Choroid plexus epithelial cell (primary cell): ENCODE results near the gene P3H1.
"Not testable (repeated sequence)": the region's sequence is repeated elsewhere in the genome, so short reads cannot be mapped to it uniquely, and the experiment has no call there.

ENCODE experiments used
- DNase-seq: peaks from one replicate; pipeline ENCODE4 v3.0.0-alpha.2; 2010; ENCODE audit warnings: low read depth
- H3K4me3 ChIP-seq: 2 replicates; pipeline ENCODE4 v1.5.1; 2011; ENCODE audit warnings: low read depth, mild to moderate bottlenecking, control low read depth, low read length, moderate library complexity
- CTCF ChIP-seq: conservative IDR thresholded peaks from 2 replicates; pipeline ENCODE4 v1.5.1; 2011; ENCODE audit warnings: low read depth, mild to moderate bottlenecking, control low read depth, inconsistent platforms, low read length, moderate library complexity

Gene P3H1, protein sequence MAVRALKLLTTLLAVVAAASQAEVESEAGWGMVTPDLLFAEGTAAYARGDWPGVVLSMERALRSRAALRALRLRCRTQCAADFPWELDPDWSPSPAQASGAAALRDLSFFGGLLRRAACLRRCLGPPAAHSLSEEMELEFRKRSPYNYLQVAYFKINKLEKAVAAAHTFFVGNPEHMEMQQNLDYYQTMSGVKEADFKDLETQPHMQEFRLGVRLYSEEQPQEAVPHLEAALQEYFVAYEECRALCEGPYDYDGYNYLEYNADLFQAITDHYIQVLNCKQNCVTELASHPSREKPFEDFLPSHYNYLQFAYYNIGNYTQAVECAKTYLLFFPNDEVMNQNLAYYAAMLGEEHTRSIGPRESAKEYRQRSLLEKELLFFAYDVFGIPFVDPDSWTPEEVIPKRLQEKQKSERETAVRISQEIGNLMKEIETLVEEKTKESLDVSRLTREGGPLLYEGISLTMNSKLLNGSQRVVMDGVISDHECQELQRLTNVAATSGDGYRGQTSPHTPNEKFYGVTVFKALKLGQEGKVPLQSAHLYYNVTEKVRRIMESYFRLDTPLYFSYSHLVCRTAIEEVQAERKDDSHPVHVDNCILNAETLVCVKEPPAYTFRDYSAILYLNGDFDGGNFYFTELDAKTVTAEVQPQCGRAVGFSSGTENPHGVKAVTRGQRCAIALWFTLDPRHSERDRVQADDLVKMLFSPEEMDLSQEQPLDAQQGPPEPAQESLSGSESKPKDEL

GRCh38 chr1:42766741-42767509, at the start of gene P3H1, which contains the start of gene C1orf50:
TSS of gene P3H1 (minus strand) at chr1:42767028. CDS start at chr1:42766971, 57 bp downstream.
TSS of gene C1orf50 (plus strand) at chr1:42767249. CDS start at chr1:42767312, 63 bp downstream.
- peak; percentile 99 for DNase-seq
- no peak for TF ChIP-seq CTCF
- H3K4me3 ChIP-seq, result peak within 1 kb of the TSS; percentile 100

- no peak for TF ChIP-seq CTCF
- peak; percentile 28 for DNase-seq
- H3K4me3 ChIP-seq, result peak overlapping the region; percentile 93
Observed at GRCh38 chr1:42815941-42816584, 49.2 kb upstream of the P3H1 start.

DNA sequence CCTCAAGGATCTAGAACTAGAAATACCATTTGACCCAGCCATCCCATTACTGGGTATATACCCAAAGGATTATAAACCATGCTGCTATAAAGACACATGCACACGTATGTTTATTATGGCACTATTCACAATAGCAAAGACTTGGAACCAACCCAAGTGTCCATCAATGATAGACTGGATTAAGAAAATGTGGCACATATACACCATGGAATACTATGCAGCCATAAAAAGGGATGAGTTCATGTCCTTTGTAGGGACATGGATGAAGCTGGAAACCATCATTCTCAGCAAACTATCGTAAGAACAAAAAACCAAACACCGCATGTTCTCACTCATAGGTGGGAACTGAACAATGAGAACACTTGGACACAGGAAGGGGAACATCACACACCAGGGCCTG, 48.0 kb upstream of the P3H1 start:
- not testable (repeated sequence) for DNase-seq, H3K4me3 ChIP-seq

- DNase-seq, result no peak
- no peak for TF ChIP-seq CTCF
- H3K4me3 ChIP-seq, result no peak overlapping the region
Observed at GRCh38 chr1:42807056-42807668, 40.3 kb upstream of the P3H1 start.

DNA sequence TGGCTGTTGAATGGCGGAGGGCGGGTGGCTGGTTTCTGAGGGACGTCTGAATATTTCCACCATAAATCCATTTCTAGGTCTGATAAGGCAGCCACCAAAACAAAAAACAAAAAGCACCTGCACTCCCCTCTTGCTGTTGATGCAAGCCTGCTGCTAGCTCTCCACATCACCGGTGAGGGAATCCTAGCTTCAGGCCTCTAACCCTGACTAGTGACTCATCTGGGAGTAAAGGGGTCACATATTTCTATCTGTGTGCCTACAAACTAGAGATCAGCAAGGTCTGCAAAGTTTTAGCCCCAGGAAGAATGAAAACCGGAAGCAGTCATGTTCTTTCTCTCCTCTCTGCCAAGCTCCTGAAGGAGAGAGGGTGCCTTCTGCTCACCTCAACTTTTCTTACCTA, 39.8 kb upstream of the P3H1 start:
- TF ChIP-seq CTCF, result no peak
- no peak for DNase-seq

DNA sequence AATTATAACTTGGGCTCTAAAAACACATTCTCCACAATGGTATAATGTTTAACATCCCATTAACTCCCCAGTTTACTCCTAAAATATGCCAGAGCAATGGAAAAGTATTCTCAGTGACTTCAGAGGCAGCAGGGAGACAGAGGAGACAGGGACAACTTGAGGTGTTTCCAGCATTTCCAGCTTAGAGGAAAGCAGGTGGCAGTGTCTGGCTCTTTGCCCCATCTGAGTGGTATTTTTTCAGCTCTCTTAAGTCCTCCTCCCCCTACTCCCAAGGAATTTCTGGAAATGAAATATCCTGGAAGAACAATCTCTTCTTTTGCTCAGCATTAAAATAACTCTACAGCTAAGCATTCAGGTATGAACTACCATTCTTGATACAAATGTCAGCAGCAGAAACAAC, 39.3 kb upstream of the P3H1 start:
- DNase-seq, result no peak
- TF ChIP-seq CTCF, result no peak
- no peak overlapping the region for H3K4me3 ChIP-seq

More for the DNA sequence above, 39.8 kb upstream of the P3H1 start:
- H3K4me3 ChIP-seq, result no peak overlapping the region
